Tibial nerve (tissue), 4 donors: ENCODE data around the gene TNKS2. TPM values are rescaled to one million over a fixed set of nuclear protein-coding genes. Genes with fewer than 3 reads are reported as not detected.

ENCODE experiments used
- DNase-seq, 2 donors: peaks; one replicate each; pipeline ENCODE4 v3.0.0-alpha.2; 2019; ENCODE audit warnings: low spot score in 2 of 2
- H3K27ac ChIP-seq, 4 donors: fragments of 200-600 bp; sonication (generic) in 3 of 4; one replicate each; pipeline ENCODE4 v1.5.1; 2017 to 2019; ENCODE audit warnings: mild to moderate bottlenecking in 1 of 4
- H3K27me3 ChIP-seq, 2 donors: fragments of 200-600 bp; sonication (generic) in 1 of 2; one replicate each; pipeline versions ENCODE4 v1.5.1 to v1.6.0; 2017 to 2019
- H3K36me3 ChIP-seq, 3 donors: fragments of 200-600 bp; sonication (generic); one replicate each; pipeline ENCODE4 v1.5.1; 2018 to 2019
- H3K4me1 ChIP-seq, 4 donors: fragments of 200-600 bp; sonication (generic) in 3 of 4; one replicate each; pipeline ENCODE4 v1.5.1; 2017 to 2019
- H3K4me3 ChIP-seq, 4 donors: fragments of 200-600 bp; sonication (generic) in 3 of 4; one replicate each; pipeline ENCODE4 v1.5.1; 2017 to 2019; ENCODE audit warnings: mild to moderate bottlenecking in 1 of 4, moderate library complexity in 1 of 4
- H3K9me3 ChIP-seq, 4 donors: fragments of 200-600 bp; sonication (generic) in 3 of 4; one replicate each; pipeline ENCODE4 v1.5.1; 2017 to 2019
- EP300 ChIP-seq, 2 donors: sonication (generic); formaldehyde crosslinking; IDR thresholded peaks; one replicate each; pipeline ENCODE4 v1.6.1; 2017; ENCODE audit warnings: antibody characterized with exemption in 2 of 2, mild to moderate bottlenecking in 1 of 2
- POLR2A ChIP-seq, 2 donors: fragments of 450-650 bp; IDR thresholded peaks; one replicate each; pipeline ENCODE4 v1.6.1; 2017; ENCODE audit warnings: antibody characterized with exemption in 2 of 2, mild to moderate bottlenecking in 2 of 2, moderate library complexity in 2 of 2
- WGBS, 2 donors: methylation state at CpG; one replicate each; pipeline ENCODE4 v1.1.5; 2018; 5-methylcytosine and 5-hydroxymethylcytosine counted together
- total RNA-seq, 4 donors: library from RNA; depleted of rRNA; stranded (reverse); fragments of >200 nt; gene quantifications; one replicate each; pipeline ENCODE4 v1.1.0, GENCODE V29; 2016
- TF ChIP-seq, protein P1 (sequence below), 5 experiments: fragments of 200-600 bp in 3 of 5; fragments of 450-650 bp in 2 of 5; sonication (generic) in 3 of 5; IDR thresholded peaks; one replicate each; pipeline ENCODE4 v1.5.1; 2016 to 2019; ENCODE audit warnings: antibody characterized with exemption in 5 of 5, mild to moderate bottlenecking in 3 of 5, moderate library complexity in 2 of 5

TNKS2 gene
- total RNA-seq, 4 donors from 2014 or later = 47.7 to 60.7 (median 54.0) TPM

DNA sequence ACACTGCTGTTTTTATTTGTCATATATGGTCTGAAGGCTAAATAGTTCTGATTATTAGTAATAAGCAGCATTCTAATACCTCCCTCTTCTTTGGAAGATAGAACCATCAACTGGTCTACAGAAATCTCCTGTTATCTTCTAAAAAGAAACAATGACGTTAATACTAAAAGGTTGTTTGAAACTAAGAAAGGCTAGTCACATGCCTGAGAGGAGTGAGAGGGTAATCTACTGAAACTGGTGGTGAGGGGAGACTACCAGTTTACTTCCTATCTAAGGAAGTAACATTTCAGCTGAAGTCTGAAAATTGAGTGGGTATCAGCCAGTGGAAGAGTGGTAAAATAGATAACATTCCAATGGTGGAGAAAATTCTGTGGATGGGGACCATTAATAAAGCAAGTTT is 62.7 kb downstream of the TNKS2 start:
- Histone ChIP-seq H3K9me3 (no peaks in the 10 kb centered on the region), H3K4me3 (no peak overlapping the region), H3K27ac (no peak overlapping the region), H3K4me1 (no peaks in the 10 kb centered on the region), H3K27me3 (no peaks in the 10 kb centered on the region), H3K36me3 (peaks cover 5 to 86% (median 19%) of the 10 kb centered on the region in 3 donors)
- 78 to 87% methylated on average over 1 of the region's 1 CpG for WGBS, 2 donors
- DNase-seq = no peak
- TF ChIP-seq POLR2A (IDR thresholded peaks at IDR 0.05) (no peak), EP300 (IDR thresholded peaks at IDR 0.05) (no peak)
- TF ChIP-seq, protein P1, sequence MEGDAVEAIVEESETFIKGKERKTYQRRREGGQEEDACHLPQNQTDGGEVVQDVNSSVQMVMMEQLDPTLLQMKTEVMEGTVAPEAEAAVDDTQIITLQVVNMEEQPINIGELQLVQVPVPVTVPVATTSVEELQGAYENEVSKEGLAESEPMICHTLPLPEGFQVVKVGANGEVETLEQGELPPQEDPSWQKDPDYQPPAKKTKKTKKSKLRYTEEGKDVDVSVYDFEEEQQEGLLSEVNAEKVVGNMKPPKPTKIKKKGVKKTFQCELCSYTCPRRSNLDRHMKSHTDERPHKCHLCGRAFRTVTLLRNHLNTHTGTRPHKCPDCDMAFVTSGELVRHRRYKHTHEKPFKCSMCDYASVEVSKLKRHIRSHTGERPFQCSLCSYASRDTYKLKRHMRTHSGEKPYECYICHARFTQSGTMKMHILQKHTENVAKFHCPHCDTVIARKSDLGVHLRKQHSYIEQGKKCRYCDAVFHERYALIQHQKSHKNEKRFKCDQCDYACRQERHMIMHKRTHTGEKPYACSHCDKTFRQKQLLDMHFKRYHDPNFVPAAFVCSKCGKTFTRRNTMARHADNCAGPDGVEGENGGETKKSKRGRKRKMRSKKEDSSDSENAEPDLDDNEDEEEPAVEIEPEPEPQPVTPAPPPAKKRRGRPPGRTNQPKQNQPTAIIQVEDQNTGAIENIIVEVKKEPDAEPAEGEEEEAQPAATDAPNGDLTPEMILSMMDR (IDR thresholded peaks at IDR 0.05) = no peak

DNA sequence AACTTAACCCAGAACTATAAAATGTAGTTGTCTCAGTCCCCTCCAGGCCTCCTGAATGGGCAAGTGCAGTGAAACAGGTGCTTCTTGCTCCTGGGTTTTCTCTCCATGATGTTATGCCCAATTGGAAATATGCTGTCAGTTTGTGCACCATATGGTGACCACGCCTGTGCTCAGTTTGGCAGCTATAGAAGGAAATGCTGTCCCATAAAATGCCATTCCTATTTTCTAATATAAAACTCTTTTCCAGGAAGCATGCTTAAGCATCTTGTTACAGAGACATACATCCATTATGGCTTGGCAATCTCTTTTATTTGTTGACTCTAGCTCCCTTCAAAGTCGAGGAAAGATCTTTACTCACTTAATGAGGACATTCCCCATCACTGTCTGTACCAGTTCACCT is 65.9 kb downstream of the TNKS2 start:
- peaks cover 5 to 57% (median 8%) of the 10 kb centered on the region in 3 donors for H3K36me3 ChIP-seq
- 30 to 78% methylated on average over 2 of the region's 2 CpGs for WGBS, 2 donors
- H3K27me3 ChIP-seq = no peaks in the 10 kb centered on the region
- H3K27ac ChIP-seq = no peak overlapping the region
- H3K4me3 ChIP-seq = no peak overlapping the region
- DNase-seq = no peak
- H3K4me1 ChIP-seq = no peaks in the 10 kb centered on the region
- H3K9me3 ChIP-seq = no peaks in the 10 kb centered on the region
- TF ChIP-seq EP300 (IDR thresholded peaks at IDR 0.05) (no peak), POLR2A (IDR thresholded peaks at IDR 0.05) (no peak)
- TF ChIP-seq, protein P1 (IDR thresholded peaks at IDR 0.05) = no peak

DNA sequence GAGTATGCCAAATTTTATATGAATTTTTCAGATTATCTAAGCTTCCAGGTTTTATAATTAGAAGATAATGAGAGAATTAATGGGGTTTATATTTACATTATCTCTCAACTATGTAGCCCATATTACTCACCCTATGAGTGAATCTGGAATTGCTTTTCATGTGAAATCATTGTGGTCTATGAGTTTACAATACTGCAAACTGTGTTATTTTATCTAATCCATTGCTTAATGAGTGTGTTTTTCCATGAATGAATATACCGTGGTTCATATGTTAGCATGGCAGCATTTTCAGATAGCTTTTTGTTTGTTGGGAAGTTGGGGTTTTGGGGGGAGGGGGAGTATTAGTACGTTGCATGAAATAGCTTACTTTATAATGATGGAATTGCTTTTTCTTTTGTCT is 66.5 kb downstream of the TNKS2 start:
- peaks cover 1 to 50% (median 3%) of the 10 kb centered on the region in 3 donors for H3K36me3 ChIP-seq
- no peak overlapping the region for H3K4me3 ChIP-seq
- no peaks in the 10 kb centered on the region for H3K4me1 ChIP-seq
- H3K27ac ChIP-seq = no peak overlapping the region
- no peaks in the 10 kb centered on the region for H3K27me3 ChIP-seq
- TF ChIP-seq, protein P1 (IDR thresholded peaks at IDR 0.05) = no peak
- TF ChIP-seq EP300 (IDR thresholded peaks at IDR 0.05) (no peak), POLR2A (IDR thresholded peaks at IDR 0.05) (no peak)
- H3K9me3 ChIP-seq = no peaks in the 10 kb centered on the region
- DNase-seq = no peak
- 42 to 54% methylated on average over 2 of the region's 2 CpGs for WGBS, 2 donors

DNA sequence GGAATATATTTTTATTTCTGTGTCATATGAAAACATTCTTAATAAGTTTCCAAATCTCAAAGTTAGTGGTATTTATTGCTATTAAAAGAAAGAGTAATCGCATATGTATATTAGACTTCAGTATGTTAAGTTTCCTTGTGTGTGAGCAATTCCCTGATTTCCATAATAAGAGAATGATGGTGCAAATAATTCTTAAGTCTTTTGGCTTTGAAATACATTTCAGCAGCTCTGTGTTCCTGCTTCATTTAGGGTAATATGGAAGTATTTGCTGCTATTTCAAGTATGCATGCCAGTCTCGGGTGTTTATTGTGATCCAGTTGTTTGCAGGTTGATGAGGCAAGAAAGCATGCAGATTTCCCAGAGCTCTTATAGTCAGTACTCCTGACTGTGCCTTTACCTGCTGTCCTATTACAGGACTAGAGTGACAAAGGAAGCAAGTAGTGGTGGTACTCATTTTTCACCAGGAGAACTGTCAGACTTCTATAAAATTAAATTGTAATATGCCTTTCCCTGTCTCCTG is 67.4 kb downstream of the TNKS2 start:
- H3K27me3 ChIP-seq = no peaks in the 10 kb centered on the region
- TF ChIP-seq, protein P1 (IDR thresholded peaks at IDR 0.05) = no peak
- TF ChIP-seq POLR2A (IDR thresholded peaks at IDR 0.05) (no peak), EP300 (IDR thresholded peaks at IDR 0.05) (no peak)
- DNase-seq = no peak
- WGBS, 2 donors = 77 to 82% methylated on average over 2 of the region's 2 CpGs
- no peak overlapping the region for H3K4me3 ChIP-seq
- H3K27ac ChIP-seq = no peak overlapping the region
- peaks cover 0 to 42% (median 0%) of the 10 kb centered on the region in 3 donors for H3K36me3 ChIP-seq
- no peaks in the 10 kb centered on the region for H3K9me3 ChIP-seq
- H3K4me1 ChIP-seq = no peaks in the 10 kb centered on the region

DNA sequence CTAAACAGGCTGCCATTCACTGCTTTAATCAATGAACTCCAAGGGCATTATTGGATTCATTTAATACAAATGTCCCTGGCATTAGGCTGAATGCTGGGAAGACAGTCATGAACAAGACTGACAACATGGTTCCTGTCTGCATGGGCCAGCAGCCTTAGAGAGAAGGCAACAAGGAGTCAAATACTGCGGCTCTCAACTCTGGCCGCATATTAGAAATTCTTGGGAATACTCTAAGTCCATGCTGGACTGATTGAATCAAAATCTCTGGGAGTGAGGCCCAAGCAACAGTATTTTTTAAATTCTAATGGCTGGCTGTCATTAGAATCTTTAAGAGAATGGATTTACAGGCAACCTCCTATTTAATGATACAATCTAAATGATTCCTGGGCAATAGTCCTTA is 76.9 kb downstream of the TNKS2 start:
- Histone ChIP-seq H3K27me3 (no peaks in the 10 kb centered on the region), H3K9me3 (no peaks in the 10 kb centered on the region), H3K4me3 (no peak overlapping the region), H3K36me3 (no peaks in the 10 kb centered on the region), H3K4me1 (peaks cover 0 to 6% (median 1%) of the 10 kb centered on the region in 4 donors), H3K27ac (no peak overlapping the region)
- DNase-seq = no peak
- TF ChIP-seq POLR2A (IDR thresholded peaks at IDR 0.05) = no peak
- no peak for TF ChIP-seq EP300 (IDR thresholded peaks at IDR 0.05)
- TF ChIP-seq, protein P1 (IDR thresholded peaks at IDR 0.05) = no peak
- 84 to 88% methylated on average over 2 of the region's 2 CpGs for WGBS, 2 donors
